HCT116 (cell line): Measurements from ENCODE around the gene UTF1. TPM values are rescaled to one million over a fixed set of nuclear protein-coding genes. Genes with fewer than 3 reads are reported as not detected.

Source experiments
- ATAC-seq: fragments of 200-7000 bp; cut with Tn5 transposase; 2 replicates; pipeline ENCODE4 v1.9.1; 2020; ENCODE audit warnings: mild to moderate bottlenecking, moderate library complexity
- BruUV-seq: library from RNA; stranded (reverse); fragments of 400-500 nt; replicated peaks from 2 replicates; lab custom pipeline; 2021; lab: Mats Ljungman, UMichigan
- CTCF ChIA-PET: fragments of 300-600 bp; sonication (Branson Sonifier 250); formaldehyde crosslinking; loops from one replicate; lab custom pipeline; 2021; ENCODE audit warnings: antibody characterized with exemption; lab: Charles Lee
- POLR2A ChIA-PET: fragments of 300-600, 350-600 bp; sonication (Branson Sonifier 250); formaldehyde crosslinking; loops from one replicate; lab custom pipeline; 2021; ENCODE audit warnings: antibody characterized with exemption; lab: Charles Lee
- RAD21 ChIA-PET, 2 experiments: fragments of 300-600 bp; sonication (Branson Sonifier 250); formaldehyde crosslinking; loops; one replicate each; lab custom pipeline; 2023; ENCODE audit warnings: low total read pairs in 2 of 2; ENCODE audit not compliant: uncharacterized antibody in 2 of 2, unreplicated experiment in 2 of 2, low non-redundant PET in 1 of 2; lab: Charles Lee
- DNase-seq: peaks from one replicate; pipeline ENCODE4 v3.0.0-alpha.2; 2010; ENCODE audit warnings: low read depth, low spot score
- H2AFZ ChIP-seq: fragments of 200-600 bp; shearing (Covaris generic), sonication (generic); 2 replicates; pipeline ENCODE4 v1.6.1; 2017; ENCODE audit warnings: low read depth, mixed run types, mixed read lengths, antibody characterized with exemption, low read length; ENCODE audit not compliant: poor library complexity, severe bottlenecking
- H3K27ac ChIP-seq: 2 replicates; pipeline ENCODE4 v1.5.1; 2012; ENCODE audit warnings: low read depth, low read length
- H3K27me3 ChIP-seq: fragments of 200-600 bp; sonication (generic); 2 replicates; pipeline ENCODE4 v1.6.1; 2016; ENCODE audit warnings: mixed run types, low read length, mixed read lengths; ENCODE audit not compliant: insufficient read depth
- H3K36me3 ChIP-seq, 2 experiments: fragments of 200-500 bp in 1 of 2; fragments of 200-600 bp in 1 of 2; sonication (Bioruptor generic) in 1 of 2; sonication (generic) in 1 of 2; 2 replicates each; pipeline versions ENCODE4 v1.5.1 to v1.6.1; 2014 to 2016; ENCODE audit warnings: low read length in 2 of 2, inconsistent platforms in 1 of 2, mixed read lengths in 1 of 2, mixed run types in 1 of 2; ENCODE audit not compliant: insufficient read depth in 2 of 2, control insufficient read depth in 1 of 2
- H3K4me1 ChIP-seq, 2 experiments: fragments of 200-600 bp in 1 of 2; sonication (generic) in 1 of 2; 2 replicates each; pipeline versions ENCODE4 v1.5.1 to v1.6.1; 2012 to 2017; ENCODE audit warnings: low read length in 2 of 2, inconsistent platforms in 1 of 2, mild to moderate bottlenecking in 1 of 2, mixed read lengths in 1 of 2, mixed run types in 1 of 2, moderate library complexity in 1 of 2; ENCODE audit not compliant: insufficient read depth in 2 of 2, control insufficient read depth in 1 of 2
- H3K4me2 ChIP-seq: fragments of 200-600 bp; sonication (generic); 2 replicates; pipeline ENCODE4 v1.6.1; 2017; ENCODE audit warnings: mixed run types, low read length, mixed read lengths
- H3K4me3 ChIP-seq, 2 experiments: fragments of 200-600 bp in 1 of 2; sonication (generic) in 1 of 2; replicated peaks in 1 of 2; 2 replicates each; pipeline ENCODE4 v1.5.1; 2011 to 2016; ENCODE audit warnings: low read length in 2 of 2, control low read depth in 1 of 2, low read depth in 1 of 2, mild to moderate bottlenecking in 1 of 2, mixed read lengths in 1 of 2, mixed run types in 1 of 2
- H3K79me2 ChIP-seq: fragments of 200-600 bp; sonication (generic); 2 replicates; pipeline ENCODE4 v1.6.1; 2017; ENCODE audit warnings: mild to moderate bottlenecking, mixed run types, low read length, moderate library complexity, mixed read lengths; ENCODE audit not compliant: insufficient read depth
- H3K9ac ChIP-seq: fragments of 200-600 bp; sonication (generic); 2 replicates; pipeline ENCODE4 v1.6.1; 2016; ENCODE audit warnings: low read length, mixed read lengths
- H3K9me2 ChIP-seq: fragments of 200-600 bp; sonication (generic), shearing (Covaris generic); 2 replicates; pipeline ENCODE4 v1.6.1; 2017; ENCODE audit warnings: mixed run types, mild to moderate bottlenecking, moderate library complexity; ENCODE audit not compliant: insufficient read depth
- H3K9me3 ChIP-seq, 2 experiments: fragments of 200-500 bp in 1 of 2; fragments of 200-600 bp in 1 of 2; sonication (Bioruptor generic) in 1 of 2; sonication (generic) in 1 of 2; 2 replicates each; pipeline ENCODE4 v1.6.1; 2014 to 2017; ENCODE audit warnings: low read length in 2 of 2, mixed read lengths in 2 of 2, inconsistent platforms in 1 of 2, low read depth in 1 of 2, mild to moderate bottlenecking in 1 of 2, mixed run types in 1 of 2, moderate library complexity in 1 of 2; ENCODE audit not compliant: control insufficient read depth in 1 of 2, insufficient read depth in 1 of 2
- H4K20me1 ChIP-seq: fragments of 200-600 bp; sonication (generic), shearing (Covaris generic); 2 replicates; pipeline ENCODE4 v1.6.1; 2017; ENCODE audit warnings: mixed run types, mild to moderate bottlenecking, moderate library complexity; ENCODE audit not compliant: insufficient read depth
- ATF3 ChIP-seq: IDR thresholded peaks from 2 replicates; pipeline ENCODE4 v1.6.1; 2012
- CEBPB ChIP-seq: IDR thresholded peaks from 2 replicates; pipeline ENCODE4 v1.6.1; 2012; ENCODE audit warnings: low read depth
- CTCF ChIP-seq, 3 experiments: fragments of 200-600 bp in 1 of 3; sonication (generic) in 1 of 3; IDR thresholded peaks in 2 of 3; conservative IDR thresholded peaks in 1 of 3; 2 replicates each; pipeline ENCODE4 v1.5.1; 2012 to 2017; ENCODE audit warnings: low read depth in 2 of 3, low read length in 2 of 3, antibody characterized with exemption in 1 of 3, borderline replicate concordance in 1 of 3, control low read depth in 1 of 3, mild to moderate bottlenecking in 1 of 3, mixed read lengths in 1 of 3, mixed run types in 1 of 3, moderate library complexity in 1 of 3; ENCODE audit not compliant: insufficient read depth in 1 of 3
- EGR1 ChIP-seq: IDR thresholded peaks from 2 replicates; pipeline ENCODE4 v1.6.1; 2012; ENCODE audit warnings: low read depth
- ELF1 ChIP-seq: IDR thresholded peaks from 2 replicates; pipeline ENCODE4 v1.6.1; 2012; ENCODE audit warnings: low read depth, borderline replicate concordance
- EZH2 ChIP-seq: fragments of 200-600 bp; sonication (generic); IDR thresholded peaks from 2 replicates; pipeline ENCODE4 v1.6.1; 2017; ENCODE audit warnings: antibody characterized with exemption, mixed run types
- FOSL1 ChIP-seq: IDR thresholded peaks from 2 replicates; pipeline ENCODE4 v1.6.1; 2012; ENCODE audit warnings: low read depth
- POLR2A ChIP-seq: IDR thresholded peaks from 2 replicates; pipeline ENCODE4 v1.7.0; 2011; ENCODE audit warnings: borderline replicate concordance; ENCODE audit not compliant: insufficient read depth, insufficient read length; ENCODE audit errors: extremely low read depth
- REST ChIP-seq: IDR thresholded peaks from 2 replicates; pipeline ENCODE4 v1.6.1; 2012; ENCODE audit warnings: low read depth
- SIN3A ChIP-seq: IDR thresholded peaks from 2 replicates; pipeline ENCODE4 v1.6.1; 2012; ENCODE audit warnings: low read depth
- SRF ChIP-seq: IDR thresholded peaks from 2 replicates; pipeline ENCODE4 v1.6.1; 2012; ENCODE audit warnings: low read depth
- TCF7L2 ChIP-seq: IDR thresholded peaks from 2 replicates; pipeline ENCODE4 v1.7.0; 2011; ENCODE audit warnings: borderline replicate concordance, inconsistent platforms; ENCODE audit not compliant: insufficient read depth, insufficient read length; ENCODE audit errors: extremely low read depth
- ZBTB33 ChIP-seq: IDR thresholded peaks from 2 replicates; pipeline ENCODE4 v1.6.1; 2011; ENCODE audit warnings: mild to moderate bottlenecking, low read length, moderate library complexity; ENCODE audit not compliant: insufficient replicate concordance; ENCODE audit errors: extremely low read depth
- ZFX ChIP-seq: fragments of 450-650 bp; IDR thresholded peaks from 2 replicates; pipeline ENCODE4 v1.6.1; 2017
- ZNF274 ChIP-seq: fragments of 200-500 bp; sonication (Bioruptor generic); IDR thresholded peaks from 2 replicates; pipeline ENCODE4 v1.6.1; 2014; ENCODE audit warnings: mild to moderate bottlenecking, low read depth, low read length, inconsistent platforms
- intact Hi-C: fragments of 100-400 bp; cut with micrococcal nuclease; formaldehyde crosslinking; loops from 2 replicates; pipeline ENCODE4 v1.10.0; 2022
- total RNA-seq: library from RNA; stranded (reverse); gene quantifications from one replicate; pipeline ENCODE4 v1.2.1, GENCODE V29; 2021; ENCODE audit not compliant: unreplicated experiment

Gene UTF1
- total RNA-seq, 1 experiment from 2014 or later: not detected

GRCh38 chr10:133262696-133263095 lies 32.7 kb downstream of the UTF1 start (continued):
- TF ChIP-seq ZBTB33 (no peak), TCF7L2 (no peak)

GRCh38 chr10:133263674-133264073 lies 33.7 kb downstream of the UTF1 start:
- Histone ChIP-seq H3K9me3 (no peaks in the 10 kb centered on the region), H3K4me1 (peaks cover 24 to 35% of the 10 kb centered on the region in 2 experiments)
- CTCF ChIA-PET: no interaction called here
- no peak for TF ChIP-seq EGR1
- TF ChIP-seq ZNF274: no peak
- no peak for TF ChIP-seq ELF1
- TF ChIP-seq EZH2: no peak
- no peak for TF ChIP-seq POLR2A
- no peak for TF ChIP-seq ZBTB33
- no peak for TF ChIP-seq SIN3A
- no peak for TF ChIP-seq FOSL1
- TF ChIP-seq ATF3: no peak
- no peak for TF ChIP-seq ZFX
- no peak for TF ChIP-seq SRF
- no peak for TF ChIP-seq CEBPB
- no peak for TF ChIP-seq REST
- no peak for TF ChIP-seq TCF7L2
- no peak for TF ChIP-seq CTCF (IDR thresholded peaks at IDR 0.05 in 2 of 3, conservative IDR thresholded peaks at IDR 0.05 in 1 of 3; ENCODE audit: borderline replicate concordance in 1 of 3, insufficient read depth in 1 of 3, low read depth in 2 of 3, low read length in 2 of 3)

More at GRCh38 chr10:133263674-133264073, 33.7 kb downstream of the UTF1 start:
- Histone ChIP-seq H3K27ac (no peak overlapping the region), H2AFZ (no peak overlapping the region), H3K36me3 (no peaks in the 10 kb centered on the region), H3K4me3 (no peak overlapping the region), H3K9ac (no peak overlapping the region), H3K9me2 (no peaks in the 10 kb centered on the region), H4K20me1 (no peaks in the 10 kb centered on the region), H3K27me3 (no peaks in the 10 kb centered on the region), H3K79me2 (no peaks in the 10 kb centered on the region), H3K4me2 (no peak overlapping the region)
- BruUV-seq: no TSS peak
- ChIA-PET POLR2A (no interaction called here), RAD21 (no interaction called here)
- ATAC-seq (no peak), DNase-seq (no peak)
- intact Hi-C loops: no loop called here
